ENCODE data around the gene DDX21. TPM values are rescaled to one million over a fixed set of nuclear protein-coding genes. Genes with fewer than 3 reads are reported as not detected.

DDX21 gene
- total RNA-seq, 1 experiment from 2014 or later, result 153 TPM

DNA sequence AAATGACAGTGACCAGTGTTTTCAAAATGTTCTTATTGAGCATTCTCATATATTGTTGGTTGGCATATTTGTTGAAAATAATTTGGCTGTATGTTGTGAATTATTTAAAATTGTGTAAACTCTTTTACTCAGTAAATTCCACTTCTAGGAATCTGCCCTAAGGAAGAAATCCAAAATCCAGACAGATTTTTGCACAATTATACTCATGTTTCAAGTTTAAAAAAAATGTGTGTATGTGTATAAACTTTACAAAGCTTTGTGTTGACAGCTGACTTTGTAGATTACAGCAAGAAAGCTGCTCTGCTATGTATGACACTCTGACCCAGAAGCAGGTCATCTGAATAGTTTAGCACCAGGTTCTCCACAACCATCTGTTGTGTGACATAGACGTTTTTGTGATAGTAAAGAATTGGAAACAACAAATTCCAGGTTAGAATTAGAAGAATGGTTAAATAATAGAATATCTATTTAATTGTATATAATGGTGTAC, 54.2 kb downstream of the DDX21 start:
- H2AFZ ChIP-seq (ENCODE audit: low read depth, low read length, poor library complexity, severe bottlenecking), result no peak overlapping the region
- no peak overlapping the region for H3K4me2 ChIP-seq (ENCODE audit: low read length)
- H3K9me3 ChIP-seq (ENCODE audit: control insufficient read depth in 1 of 2, insufficient read depth in 1 of 2, low read depth in 1 of 2, low read length in 2 of 2), result no peaks in the 10 kb centered on the region
- H3K4me1 ChIP-seq (ENCODE audit: control insufficient read depth in 1 of 2, insufficient read depth in 2 of 2, low read length in 2 of 2), result no peaks in the 10 kb centered on the region
- H3K27me3 ChIP-seq (ENCODE audit: insufficient read depth, low read length), result no peaks in the 10 kb centered on the region
- no peaks in the 10 kb centered on the region for H3K79me2 ChIP-seq (ENCODE audit: insufficient read depth, low read length)
- BruUV-seq (replicated peaks), result no TSS peak
- ATAC-seq, result no peak
- H3K27ac ChIP-seq (ENCODE audit: low read depth, low read length), result no peak overlapping the region
- peaks cover 5 to 12% of the 10 kb centered on the region in 2 experiments; a peak in 2 of 4 replicates for H3K36me3 ChIP-seq (ENCODE audit: control insufficient read depth in 1 of 2, insufficient read depth in 2 of 2, low read length in 2 of 2)
- ChIA-PET POLR2A (no interaction called here), RAD21 (ENCODE audit: low non-redundant PET in 1 of 2, low total read pairs in 2 of 2, uncharacterized antibody in 2 of 2, unreplicated experiment in 2 of 2) (no interaction called here), CTCF (no interaction called here)
- TF ChIP-seq YY1 (IDR thresholded peaks at IDR 0.05; ENCODE audit: extremely low read depth, insufficient replicate concordance, low read depth, low read length) (no peak), ATF3 (IDR thresholded peaks at IDR 0.05) (no peak), MAX (IDR thresholded peaks at IDR 0.05) (no peak), EGR1 (IDR thresholded peaks at IDR 0.05; ENCODE audit: low read depth) (no peak), CEBPB (IDR thresholded peaks at IDR 0.05; ENCODE audit: low read depth) (no peak), ELF1 (IDR thresholded peaks at IDR 0.05; ENCODE audit: borderline replicate concordance, low read depth) (no peak), SRF (IDR thresholded peaks at IDR 0.05; ENCODE audit: low read depth) (no peak), TCF7L2 (IDR thresholded peaks at IDR 0.05; ENCODE audit: borderline replicate concordance, extremely low read depth, insufficient read depth, insufficient read length) (no peak), ZNF274 (IDR thresholded peaks at IDR 0.05; ENCODE audit: low read depth, low read length) (no peak), SIN3A (IDR thresholded peaks at IDR 0.05; ENCODE audit: low read depth) (no peak), POLR2AphosphoS5 (IDR thresholded peaks at IDR 0.05; ENCODE audit: low read depth, low read length) (no peak), EZH2phosphoT487 (IDR thresholded peaks at IDR 0.05; ENCODE audit: borderline replicate concordance) (no peak), CTCF (IDR thresholded peaks at IDR 0.05 in 2 of 3, conservative IDR thresholded peaks at IDR 0.05 in 1 of 3; ENCODE audit: borderline replicate concordance in 1 of 3, insufficient read depth in 1 of 3, low read depth in 2 of 3, low read length in 2 of 3) (no peak), SP1 (IDR thresholded peaks at IDR 0.05; ENCODE audit: low read depth) (no peak), RAD21 (IDR thresholded peaks at IDR 0.05; ENCODE audit: low read depth) (no peak), POLR2A (IDR thresholded peaks at IDR 0.05; ENCODE audit: borderline replicate concordance, extremely low read depth, insufficient read depth, insufficient read length) (no peak)
- TF ChIP-seq, protein P1, sequence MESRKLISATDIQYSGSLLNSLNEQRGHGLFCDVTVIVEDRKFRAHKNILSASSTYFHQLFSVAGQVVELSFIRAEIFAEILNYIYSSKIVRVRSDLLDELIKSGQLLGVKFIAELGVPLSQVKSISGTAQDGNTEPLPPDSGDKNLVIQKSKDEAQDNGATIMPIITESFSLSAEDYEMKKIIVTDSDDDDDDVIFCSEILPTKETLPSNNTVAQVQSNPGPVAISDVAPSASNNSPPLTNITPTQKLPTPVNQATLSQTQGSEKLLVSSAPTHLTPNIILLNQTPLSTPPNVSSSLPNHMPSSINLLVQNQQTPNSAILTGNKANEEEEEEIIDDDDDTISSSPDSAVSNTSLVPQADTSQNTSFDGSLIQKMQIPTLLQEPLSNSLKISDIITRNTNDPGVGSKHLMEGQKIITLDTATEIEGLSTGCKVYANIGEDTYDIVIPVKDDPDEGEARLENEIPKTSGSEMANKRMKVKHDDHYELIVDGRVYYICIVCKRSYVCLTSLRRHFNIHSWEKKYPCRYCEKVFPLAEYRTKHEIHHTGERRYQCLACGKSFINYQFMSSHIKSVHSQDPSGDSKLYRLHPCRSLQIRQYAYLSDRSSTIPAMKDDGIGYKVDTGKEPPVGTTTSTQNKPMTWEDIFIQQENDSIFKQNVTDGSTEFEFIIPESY (IDR thresholded peaks at IDR 0.05; ENCODE audit: extremely low read depth, insufficient replicate concordance, low read length), result no peak
- TF ChIP-seq, protein P2, sequence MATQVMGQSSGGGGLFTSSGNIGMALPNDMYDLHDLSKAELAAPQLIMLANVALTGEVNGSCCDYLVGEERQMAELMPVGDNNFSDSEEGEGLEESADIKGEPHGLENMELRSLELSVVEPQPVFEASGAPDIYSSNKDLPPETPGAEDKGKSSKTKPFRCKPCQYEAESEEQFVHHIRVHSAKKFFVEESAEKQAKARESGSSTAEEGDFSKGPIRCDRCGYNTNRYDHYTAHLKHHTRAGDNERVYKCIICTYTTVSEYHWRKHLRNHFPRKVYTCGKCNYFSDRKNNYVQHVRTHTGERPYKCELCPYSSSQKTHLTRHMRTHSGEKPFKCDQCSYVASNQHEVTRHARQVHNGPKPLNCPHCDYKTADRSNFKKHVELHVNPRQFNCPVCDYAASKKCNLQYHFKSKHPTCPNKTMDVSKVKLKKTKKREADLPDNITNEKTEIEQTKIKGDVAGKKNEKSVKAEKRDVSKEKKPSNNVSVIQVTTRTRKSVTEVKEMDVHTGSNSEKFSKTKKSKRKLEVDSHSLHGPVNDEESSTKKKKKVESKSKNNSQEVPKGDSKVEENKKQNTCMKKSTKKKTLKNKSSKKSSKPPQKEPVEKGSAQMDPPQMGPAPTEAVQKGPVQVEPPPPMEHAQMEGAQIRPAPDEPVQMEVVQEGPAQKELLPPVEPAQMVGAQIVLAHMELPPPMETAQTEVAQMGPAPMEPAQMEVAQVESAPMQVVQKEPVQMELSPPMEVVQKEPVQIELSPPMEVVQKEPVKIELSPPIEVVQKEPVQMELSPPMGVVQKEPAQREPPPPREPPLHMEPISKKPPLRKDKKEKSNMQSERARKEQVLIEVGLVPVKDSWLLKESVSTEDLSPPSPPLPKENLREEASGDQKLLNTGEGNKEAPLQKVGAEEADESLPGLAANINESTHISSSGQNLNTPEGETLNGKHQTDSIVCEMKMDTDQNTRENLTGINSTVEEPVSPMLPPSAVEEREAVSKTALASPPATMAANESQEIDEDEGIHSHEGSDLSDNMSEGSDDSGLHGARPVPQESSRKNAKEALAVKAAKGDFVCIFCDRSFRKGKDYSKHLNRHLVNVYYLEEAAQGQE (IDR thresholded peaks at IDR 0.05; ENCODE audit: low read depth), result no peak
- H3K9me2 ChIP-seq (ENCODE audit: insufficient read depth), result no peaks in the 10 kb centered on the region
- no peak for DNase-seq (ENCODE audit: low read depth, low spot score)
- H4K20me1 ChIP-seq (ENCODE audit: insufficient read depth), result no peaks in the 10 kb centered on the region
- H3K4me3 ChIP-seq (replicated peaks in 1 of 2; ENCODE audit: low read depth in 1 of 2, low read length in 2 of 2), result no peak overlapping the region
- intact Hi-C loops (cut with micrococcal nuclease), result no loop called here
- H3K9ac ChIP-seq (ENCODE audit: low read length), result no peak overlapping the region

All from HCT116 (cell line).